HepG2 (cell line): ENCODE data around the gene HEXD. TPM values are rescaled to one million over a fixed set of nuclear protein-coding genes. Genes with fewer than 3 reads are reported as not detected.

Experiments used
- BATF2 ChIP-seq: sonication (generic); formaldehyde crosslinking; IDR thresholded peaks from 2 replicates; pipeline ENCODE4 v1.8.0; 2022; ENCODE audit warnings: mild to moderate bottlenecking, missing genetic modification reagents, moderate library complexity
- CREB3 ChIP-seq: sonication (generic); formaldehyde crosslinking; IDR thresholded peaks from 2 replicates; pipeline ENCODE4 v1.5.0; 2020; ENCODE audit warnings: missing genetic modification reagents
- ELF1 ChIP-seq: sonication (generic); formaldehyde crosslinking; IDR thresholded peaks from 2 replicates; pipeline ENCODE4 v1.4.0; 2020; ENCODE audit warnings: missing genetic modification reagents
- ELF4 ChIP-seq: sonication (generic); formaldehyde crosslinking; IDR thresholded peaks from 2 replicates; pipeline ENCODE4 v1.5.0; 2020; ENCODE audit warnings: missing genetic modification reagents, mild to moderate bottlenecking, moderate library complexity, borderline replicate concordance
- ETS1 ChIP-seq: sonication (generic); formaldehyde crosslinking; IDR thresholded peaks from 2 replicates; pipeline ENCODE4 v1.4.0; 2020; ENCODE audit warnings: missing genetic modification reagents
- HNRNPLL ChIP-seq: fragments of 200-400 bp; formaldehyde crosslinking; IDR thresholded peaks from 2 replicates; pipeline ENCODE4 v1.6.1; 2017; ENCODE audit warnings: mild to moderate bottlenecking, low read depth, low read length; ENCODE audit not compliant: poor library complexity, severe bottlenecking
- KDM1A ChIP-seq: IDR thresholded peaks from 2 replicates; pipeline ENCODE4 v1.6.1; 2016; ENCODE audit warnings: missing compliant biosample characterization
- MIER2 ChIP-seq: IDR thresholded peaks from 2 replicates; pipeline ENCODE4 v1.6.1; 2016; ENCODE audit warnings: missing biosample characterization, missing genetic modification reagents
- MTF2 ChIP-seq: sonication (generic); formaldehyde crosslinking; IDR thresholded peaks from 2 replicates; pipeline ENCODE4 v1.5.0; 2020; ENCODE audit warnings: missing genetic modification reagents, borderline replicate concordance
- NFYC ChIP-seq: IDR thresholded peaks from 2 replicates; pipeline ENCODE4 v1.6.1; 2016; ENCODE audit warnings: missing genetic modification reagents, missing compliant biosample characterization
- REST ChIP-seq, 2 experiments: IDR thresholded peaks; 2 replicates each; pipeline ENCODE4 v1.6.1; 2011 to 2012; ENCODE audit warnings: low read length in 2 of 2, borderline replicate concordance in 1 of 2, low read depth in 1 of 2, mild to moderate bottlenecking in 1 of 2, moderate library complexity in 1 of 2
- TBL1XR1 ChIP-seq: fragments of 150-350 bp; IDR thresholded peaks from 2 replicates; pipeline ENCODE4 v1.6.1; 2014; ENCODE audit warnings: borderline replicate concordance, low read length; ENCODE audit not compliant: partially characterized antibody
- TBP ChIP-seq: sonication (generic); formaldehyde crosslinking; IDR thresholded peaks from 2 replicates; pipeline ENCODE4 v1.5.0; 2020; ENCODE audit warnings: missing genetic modification reagents
- TRAFD1 ChIP-seq: sonication (generic); formaldehyde crosslinking; IDR thresholded peaks from 2 replicates; pipeline ENCODE4 v1.5.1; 2020; ENCODE audit warnings: missing genetic modification reagents, mild to moderate bottlenecking, borderline replicate concordance
- ZFP36L2 ChIP-seq: sonication (generic); formaldehyde crosslinking; IDR thresholded peaks from 2 replicates; pipeline ENCODE4 v1.4.0; 2020; ENCODE audit warnings: missing genetic modification reagents
- ZFP82 ChIP-seq: sonication (generic); formaldehyde crosslinking; IDR thresholded peaks from 2 replicates; pipeline ENCODE4 v1.5.1; 2020; ENCODE audit warnings: mild to moderate bottlenecking, missing genetic modification reagents, borderline replicate concordance
- ZNF180 ChIP-seq: sonication (generic); formaldehyde crosslinking; IDR thresholded peaks from 2 replicates; pipeline ENCODE4 v1.4.0; 2020; ENCODE audit warnings: low read depth, missing genetic modification reagents, borderline replicate concordance
- ZNF296 ChIP-seq: sonication (generic); formaldehyde crosslinking; conservative IDR thresholded peaks from 2 replicates; pipeline ENCODE4 v1.5.0; 2020; ENCODE audit warnings: mild to moderate bottlenecking, missing genetic modification reagents
- ZNF564 ChIP-seq: sonication (generic); formaldehyde crosslinking; IDR thresholded peaks from 2 replicates; pipeline ENCODE4 v1.8.1; 2023; ENCODE audit warnings: mild to moderate bottlenecking, missing genetic modification reagents
- ZNF567 ChIP-seq: sonication (generic); formaldehyde crosslinking; IDR thresholded peaks from 2 replicates; pipeline ENCODE4 v1.8.1; 2023; ENCODE audit warnings: mild to moderate bottlenecking, missing genetic modification reagents, borderline replicate concordance
- ZNF720 ChIP-seq: sonication (generic); formaldehyde crosslinking; IDR thresholded peaks from 2 replicates; pipeline ENCODE4 v1.4.0; 2020; ENCODE audit warnings: missing genetic modification reagents
- ZNF792 ChIP-seq: IDR thresholded peaks from 2 replicates; pipeline ENCODE4 v1.6.1; 2016
- polyA plus RNA-seq, 8 experiments: library from polyadenylated mRNA; depleted of rRNA in 3 of 8; stranded (reverse) in 7 of 8; unstranded in 1 of 8; fragments of >200 nt; fragmentation: Illumina TruSeq in 4 of 8; extraction: Trizol in 4 of 8; gene quantifications; 2 replicates each; pipeline versions ENCODE4 v1.2.1 to v1.2.3, GENCODE V29; 2011 to 2016; ENCODE audit warnings: low read depth in 4 of 8, missing spikeins in 1 of 8, mixed read lengths in 1 of 8; ENCODE audit not compliant: insufficient read depth in 1 of 8
- total RNA-seq, 5 experiments: library from RNA; depleted of rRNA; stranded (reverse); fragments of >200 nt; fragmentation: Illumina TruSeq; extraction: Trizol; gene quantifications; 2 replicates each; pipeline ENCODE4 v1.2.3, GENCODE V29; 2016; ENCODE audit warnings: low read depth in 1 of 5

HEXD gene
- total and polyA plus RNA-seq, 2 of the 13 experiments (the other 11 are each of a cell fraction or from before 2014, with no cell fraction given): 22.3 to 41.8 TPM

- TF ChIP-seq ZNF720 (no peak), ZNF564 (CRISPR knock-in tag) (peak; percentile 92), REST (IDR thresholded peaks at IDR 0.05; ENCODE audit: borderline replicate concordance in 1 of 2, low read depth in 1 of 2, low read length in 2 of 2) (no peak), NFYC (CRISPR knock-in tag) (peak; percentile 51), MIER2 (CRISPR knock-in tag) (no peak), ZFP36L2 (CRISPR knock-in tag) (no peak), ZNF792 (peak; percentile 68), ZNF567 (no peak), MTF2 (CRISPR knock-in tag) (peak; percentile 90), ZNF296 (no peak), ZNF180 (0 out of 2 replicates have a peak, but pooled peaks have one; percentile 32), KDM1A (CRISPR knock-in tag) (no peak), ELF4 (CRISPR knock-in tag) (peak; percentile 100), CREB3 (CRISPR knock-in tag) (0 out of 2 replicates have a peak, but pooled peaks have one; percentile 41), TRAFD1 (CRISPR knock-in tag) (no peak), ZFP82 (CRISPR knock-in tag) (no peak), ETS1 (peak; percentile 94), TBP (CRISPR knock-in tag) (no peak), HNRNPLL (peak; percentile 43), BATF2 (CRISPR knock-in tag) (no peak; the same call in 1 of the 2 replicates), TBL1XR1 (no peak), ELF1 (CRISPR knock-in tag) (peak; percentile 98)
Observed at GRCh38 chr17:82450357-82451106, 32.4 kb downstream of the HEXD start, which contains the start of gene CYBC1 (continued).
